Retina (tissue), 1 donor: ENCODE results near the gene SLC35G4.
A peak's percentile ranks its signal among the peaks of the same experiment; 100 is the strongest.
"Not testable (repeated sequence)": the region's sequence is repeated elsewhere in the genome, so short reads cannot be mapped to it uniquely, and the experiment has no call there.

Experiments used
- DNase-seq: peaks from one replicate; pipeline ENCODE4 v3.0.0-alpha.2; 2016

The SLC35G4 gene

DNA sequence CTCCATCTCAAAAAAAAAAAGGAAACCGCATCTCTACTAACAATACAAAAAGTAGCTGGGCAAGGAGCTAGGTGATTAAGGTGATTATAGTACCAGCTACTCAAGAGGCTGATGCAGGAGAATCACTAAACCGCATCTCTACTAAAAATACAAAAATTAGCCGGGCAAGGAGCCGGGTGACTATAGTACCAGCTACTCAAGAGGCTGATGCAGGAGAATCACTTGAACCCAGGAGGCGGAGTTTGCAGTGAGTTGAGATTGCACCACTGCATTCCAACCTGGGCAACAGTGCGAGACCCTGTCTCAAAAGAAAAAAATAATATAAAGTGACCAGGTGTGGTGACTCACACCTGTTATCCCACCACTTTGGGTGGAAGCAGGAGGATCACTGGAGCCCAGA lies 5.6 kb downstream of the SLC35G4 start:
- not testable (repeated sequence) for DNase-seq

- DNase-seq, result not testable (repeated sequence)
These were observed 37.9 kb downstream of the SLC35G4 start for GRCh38 chr18:11647310-11647709.

- DNase-seq, result not testable (repeated sequence)
These were observed 38.4 kb downstream of the SLC35G4 start for GRCh38 chr18:11647804-11648203.

DNA sequence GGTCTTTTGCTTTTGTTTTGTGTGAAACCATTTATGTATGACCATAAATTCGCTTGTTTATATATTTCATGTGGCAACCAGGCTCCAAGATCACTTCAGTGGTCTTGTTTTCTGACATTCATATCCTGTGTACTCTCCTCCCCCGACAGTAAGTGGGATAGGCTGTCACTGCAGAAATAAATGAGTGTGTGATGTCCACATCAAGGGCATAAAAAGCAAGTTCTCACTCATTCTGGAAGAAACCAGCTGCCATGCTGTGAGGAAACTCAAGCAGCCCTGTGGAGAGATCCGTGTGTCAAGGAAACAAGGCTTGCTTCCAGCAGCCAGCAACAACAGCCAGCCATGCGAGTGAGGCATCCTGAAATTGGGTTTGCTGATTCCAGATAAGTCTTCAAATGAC lies 40.4 kb downstream of the SLC35G4 start:
- no peak for DNase-seq

DNA sequence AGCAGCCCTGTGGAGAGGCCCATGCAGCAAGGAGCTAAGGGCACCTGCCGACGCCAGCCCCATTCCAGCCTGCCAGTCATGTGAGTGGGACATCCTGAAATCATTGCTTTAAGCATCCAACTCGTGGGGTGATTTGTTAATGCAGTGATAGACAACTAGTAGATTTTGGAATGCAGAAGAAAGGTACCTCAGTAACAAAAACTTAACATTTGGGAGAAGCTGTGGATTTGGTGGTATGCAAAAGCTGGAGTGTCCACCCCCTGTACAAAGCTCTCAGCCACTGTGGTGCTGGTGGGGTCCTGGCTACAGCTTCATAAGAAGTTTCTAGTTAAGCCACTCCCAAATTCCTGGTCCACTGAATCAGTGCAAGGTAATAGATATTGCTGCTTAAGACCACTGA lies 42.5 kb downstream of the SLC35G4 start:
- no peak for DNase-seq

DNA sequence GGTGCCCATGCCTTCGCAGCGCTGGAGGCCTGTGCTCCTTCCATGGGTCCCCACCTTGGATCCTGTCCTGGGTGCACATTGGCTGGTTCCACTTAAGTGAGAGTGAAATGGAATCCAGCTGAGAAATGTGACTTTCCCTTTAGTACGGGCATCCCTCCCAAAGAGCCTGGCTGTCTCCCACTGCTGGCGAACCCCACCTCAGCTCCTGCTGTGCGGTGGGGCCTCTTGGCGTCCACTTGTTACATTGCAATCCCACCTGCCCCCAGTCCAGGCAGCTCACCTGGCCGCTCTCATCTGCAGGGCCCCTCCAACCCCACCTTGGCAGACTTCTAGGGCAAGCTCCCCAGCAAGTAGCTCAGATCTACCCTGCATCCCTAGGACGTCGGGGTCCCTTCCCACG lies 44.1 kb downstream of the SLC35G4 start:
- DNase-seq, result no peak

DNA sequence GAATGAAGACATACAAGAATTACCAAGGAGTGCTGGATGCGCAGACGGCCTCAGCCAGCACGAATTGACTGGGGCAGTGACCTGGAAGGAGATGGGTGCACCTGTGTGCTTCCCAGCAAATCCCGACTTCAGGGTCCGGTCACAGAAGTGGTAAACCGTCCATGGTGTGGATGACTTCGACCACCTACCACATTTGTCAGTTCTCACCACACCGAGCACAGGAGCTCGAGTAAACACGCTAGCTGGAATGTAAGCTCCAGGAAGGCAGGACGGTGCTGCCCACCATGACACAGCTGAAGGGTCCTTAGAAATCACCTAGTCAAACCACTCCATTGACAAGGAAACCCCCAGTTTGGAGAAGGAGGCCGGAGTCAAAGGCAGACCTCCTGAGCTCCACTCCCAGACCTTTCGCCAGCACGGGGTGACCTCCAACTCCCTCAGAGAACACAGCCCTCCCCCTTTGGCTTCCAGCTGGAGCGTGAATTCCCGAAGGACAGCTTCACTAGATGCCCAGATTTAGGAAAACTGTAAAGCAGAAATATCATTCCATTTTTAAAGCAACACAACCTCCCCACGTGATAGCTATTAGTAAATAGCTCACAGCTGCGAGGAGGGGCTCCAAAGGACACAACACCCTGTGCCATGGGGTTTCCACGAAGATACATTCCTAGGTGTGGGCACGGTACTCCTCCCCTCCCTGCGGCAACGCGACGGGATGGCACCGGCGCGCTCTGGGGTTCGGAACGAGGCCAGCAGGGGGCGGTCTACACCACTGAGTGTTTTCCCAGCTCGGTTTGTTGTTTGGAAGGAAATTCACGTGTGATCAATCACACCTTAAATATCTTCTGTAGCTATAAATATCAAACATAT lies 45.6 kb downstream of the SLC35G4 start:
- DNase-seq, result peak; percentile 72

DNA sequence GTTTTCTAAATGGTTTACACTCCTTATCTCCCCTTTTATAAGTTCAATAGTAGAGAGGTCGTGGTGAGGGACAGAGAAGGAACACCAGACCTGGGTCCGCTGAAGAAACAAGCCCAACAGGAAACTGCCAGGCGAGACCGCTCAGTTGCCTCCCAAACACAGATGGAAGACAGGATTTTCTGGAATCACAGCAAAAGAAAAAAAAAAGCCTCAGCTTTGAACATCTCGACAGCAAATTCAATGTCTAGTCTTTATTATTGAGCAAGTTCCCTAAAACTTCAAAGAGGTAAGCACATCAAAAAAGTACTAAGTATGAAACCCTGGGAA lies 46.2 kb downstream of the SLC35G4 start:
- no peak for DNase-seq

- DNase-seq, result no peak
These were observed 47.8 kb downstream of the SLC35G4 start for GRCh38 chr18:11657152-11657551.

DNA sequence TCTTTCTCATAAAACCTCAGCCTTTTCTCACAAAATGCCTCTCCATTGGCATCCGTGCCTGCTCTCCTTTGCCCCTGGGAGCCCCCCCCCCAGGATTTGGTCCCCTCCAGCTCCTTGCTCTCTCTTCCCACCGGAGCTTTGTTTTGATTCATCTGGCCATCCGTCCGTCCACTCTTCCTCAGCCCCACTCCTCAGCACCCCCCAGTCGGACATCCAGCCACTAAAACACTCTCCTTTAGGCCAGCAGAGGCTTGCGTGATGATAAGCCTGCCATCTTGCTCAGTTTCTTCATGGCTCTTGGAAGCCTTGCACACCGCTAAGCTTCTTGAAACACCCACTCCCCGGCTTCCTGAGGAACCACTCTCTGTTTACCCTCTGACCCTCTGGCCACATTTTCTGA lies 48.2 kb downstream of the SLC35G4 start:
- DNase-seq, result no peak

DNA sequence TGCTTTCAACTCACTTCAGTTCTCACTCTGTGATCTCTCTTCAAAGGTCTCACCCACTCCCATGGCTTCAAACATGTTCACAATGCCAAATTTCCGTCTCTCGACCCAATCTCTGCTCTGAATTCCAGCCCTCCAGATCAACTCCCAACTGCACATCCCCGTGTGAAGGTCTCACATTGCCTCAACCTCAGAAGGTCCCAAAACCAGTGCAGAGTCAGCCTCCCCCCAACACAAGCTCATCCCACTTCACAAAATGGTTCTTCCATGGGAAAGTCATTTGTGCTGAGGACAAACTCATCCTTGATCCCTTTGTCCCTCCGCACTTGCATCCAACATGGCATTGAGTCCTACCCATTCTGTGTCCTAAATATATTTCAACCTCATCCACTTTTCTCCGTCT lies 48.6 kb downstream of the SLC35G4 start:
- no peak for DNase-seq

DNA sequence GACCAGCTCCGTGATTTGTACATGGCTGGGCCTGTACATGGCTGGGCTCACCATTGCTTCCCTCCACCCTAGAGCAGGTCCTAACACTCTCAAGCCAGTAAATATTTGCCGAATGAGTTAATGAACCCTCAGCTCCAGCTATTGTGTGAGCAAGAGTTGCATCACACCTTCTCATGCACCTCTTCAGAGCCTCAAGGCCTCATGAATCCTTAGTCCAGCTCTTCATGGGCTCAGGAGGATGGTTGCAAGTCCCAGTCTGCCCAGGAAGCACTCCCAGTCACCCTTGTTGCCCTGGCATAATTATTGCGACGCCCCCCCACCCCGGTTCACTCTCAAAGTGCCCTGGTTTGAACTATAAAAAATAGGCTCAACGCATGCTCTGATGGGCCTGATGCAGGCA lies 49.6 kb downstream of the SLC35G4 start:
- DNase-seq, result no peak
